HepG2 (cell line): ENCODE measurements around the gene NOP9. TPM values are rescaled to one million over a fixed set of nuclear protein-coding genes. Genes with fewer than 3 reads are reported as not detected.
A peak's percentile ranks its signal among the peaks of the same experiment; 100 is the strongest.

Experiments used
- ZNF24 ChIP-seq: fragments of 450-650 bp; IDR thresholded peaks from 2 replicates; pipeline ENCODE4 v1.6.1; 2017; ENCODE audit warnings: antibody characterized with exemption, mild to moderate bottlenecking
- ZNF264 ChIP-seq: sonication (generic); formaldehyde crosslinking; IDR thresholded peaks from 2 replicates; pipeline ENCODE4 v1.4.0; 2020; ENCODE audit warnings: missing genetic modification reagents
- polyA plus RNA-seq, 8 experiments: library from polyadenylated mRNA; depleted of rRNA in 3 of 8; stranded (reverse) in 7 of 8; unstranded in 1 of 8; fragments of >200 nt; fragmentation: Illumina TruSeq in 4 of 8; extraction: Trizol in 4 of 8; gene quantifications; 2 replicates each; pipeline versions ENCODE4 v1.2.1 to v1.2.3, GENCODE V29; 2011 to 2016; ENCODE audit warnings: low read depth in 4 of 8, missing spikeins in 1 of 8, mixed read lengths in 1 of 8; ENCODE audit not compliant: insufficient read depth in 1 of 8
- total RNA-seq, 5 experiments: library from RNA; depleted of rRNA; stranded (reverse); fragments of >200 nt; fragmentation: Illumina TruSeq; extraction: Trizol; gene quantifications; 2 replicates each; pipeline ENCODE4 v1.2.3, GENCODE V29; 2016; ENCODE audit warnings: low read depth in 1 of 5
- TF ChIP-seq, protein P1 (sequence below): sonication (generic); formaldehyde crosslinking; IDR thresholded peaks from 2 replicates; pipeline ENCODE4 v1.4.0; 2020; ENCODE audit warnings: missing genetic modification reagents, borderline replicate concordance
- TF ChIP-seq, protein P2 (sequence below), 2 experiments: sonication (generic) in 1 of 2; formaldehyde crosslinking in 1 of 2; IDR thresholded peaks; 2 replicates each; pipeline versions ENCODE4 v1.4.0 to v1.6.1; 2018 to 2020; ENCODE audit warnings: missing genetic modification reagents in 2 of 2, borderline replicate concordance in 1 of 2, low read depth in 1 of 2, mild to moderate bottlenecking in 1 of 2, missing biosample characterization in 1 of 2
- TF ChIP-seq, protein P3 (sequence below): sonication (generic); formaldehyde crosslinking; IDR thresholded peaks from 2 replicates; pipeline ENCODE4 v1.4.0; 2020; ENCODE audit warnings: missing genetic modification reagents, borderline replicate concordance
- TF ChIP-seq, protein P4 (sequence below): sonication (generic); formaldehyde crosslinking; IDR thresholded peaks from 2 replicates; pipeline ENCODE4 v1.5.0; 2020; ENCODE audit warnings: mild to moderate bottlenecking, missing genetic modification reagents, borderline replicate concordance
- TF ChIP-seq, protein P5 (sequence below): sonication (generic); formaldehyde crosslinking; IDR thresholded peaks from 2 replicates; pipeline ENCODE4 v1.8.1; 2023; ENCODE audit warnings: mild to moderate bottlenecking, missing genetic modification reagents
- TF ChIP-seq, protein P6 (sequence below): sonication (generic); formaldehyde crosslinking; IDR thresholded peaks from 2 replicates; pipeline ENCODE4 v1.4.0; 2020; ENCODE audit warnings: missing genetic modification reagents
- TF ChIP-seq, protein P7 (sequence below): sonication (generic); formaldehyde crosslinking; IDR thresholded peaks from 2 replicates; pipeline ENCODE4 v1.5.0; 2020; ENCODE audit warnings: mild to moderate bottlenecking, missing genetic modification reagents

The NOP9 gene
- total and polyA plus RNA-seq, 2 of the 13 experiments (the other 11 are each of a cell fraction or from before 2014, with no cell fraction given), result 24.5 to 61.6 TPM

DNA sequence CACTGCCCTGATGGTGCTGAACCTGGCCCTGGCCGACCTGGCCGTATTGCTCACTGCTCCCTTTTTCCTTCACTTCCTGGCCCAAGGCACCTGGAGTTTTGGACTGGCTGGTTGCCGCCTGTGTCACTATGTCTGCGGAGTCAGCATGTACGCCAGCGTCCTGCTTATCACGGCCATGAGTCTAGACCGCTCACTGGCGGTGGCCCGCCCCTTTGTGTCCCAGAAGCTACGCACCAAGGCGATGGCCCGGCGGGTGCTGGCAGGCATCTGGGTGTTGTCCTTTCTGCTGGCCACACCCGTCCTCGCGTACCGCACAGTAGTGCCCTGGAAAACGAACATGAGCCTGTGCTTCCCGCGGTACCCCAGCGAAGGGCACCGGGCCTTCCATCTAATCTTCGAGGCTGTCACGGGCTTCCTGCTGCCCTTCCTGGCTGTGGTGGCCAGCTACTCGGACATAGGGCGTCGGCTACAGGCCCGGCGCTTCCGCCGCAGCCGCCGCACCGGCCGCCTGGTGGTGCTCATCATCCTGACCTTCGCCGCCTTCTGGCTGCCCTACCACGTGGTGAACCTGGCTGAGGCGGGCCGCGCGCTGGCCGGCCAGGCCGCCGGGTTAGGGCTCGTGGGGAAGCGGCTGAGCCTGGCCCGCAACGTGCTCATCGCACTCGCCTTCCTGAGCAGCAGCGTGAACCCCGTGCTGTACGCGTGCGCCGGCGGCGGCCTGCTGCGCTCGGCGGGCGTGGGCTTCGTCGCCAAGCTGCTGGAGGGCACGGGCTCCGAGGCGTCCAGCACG is 16.4 kb downstream of the NOP9 start (continued):
- TF ChIP-seq, protein P1, sequence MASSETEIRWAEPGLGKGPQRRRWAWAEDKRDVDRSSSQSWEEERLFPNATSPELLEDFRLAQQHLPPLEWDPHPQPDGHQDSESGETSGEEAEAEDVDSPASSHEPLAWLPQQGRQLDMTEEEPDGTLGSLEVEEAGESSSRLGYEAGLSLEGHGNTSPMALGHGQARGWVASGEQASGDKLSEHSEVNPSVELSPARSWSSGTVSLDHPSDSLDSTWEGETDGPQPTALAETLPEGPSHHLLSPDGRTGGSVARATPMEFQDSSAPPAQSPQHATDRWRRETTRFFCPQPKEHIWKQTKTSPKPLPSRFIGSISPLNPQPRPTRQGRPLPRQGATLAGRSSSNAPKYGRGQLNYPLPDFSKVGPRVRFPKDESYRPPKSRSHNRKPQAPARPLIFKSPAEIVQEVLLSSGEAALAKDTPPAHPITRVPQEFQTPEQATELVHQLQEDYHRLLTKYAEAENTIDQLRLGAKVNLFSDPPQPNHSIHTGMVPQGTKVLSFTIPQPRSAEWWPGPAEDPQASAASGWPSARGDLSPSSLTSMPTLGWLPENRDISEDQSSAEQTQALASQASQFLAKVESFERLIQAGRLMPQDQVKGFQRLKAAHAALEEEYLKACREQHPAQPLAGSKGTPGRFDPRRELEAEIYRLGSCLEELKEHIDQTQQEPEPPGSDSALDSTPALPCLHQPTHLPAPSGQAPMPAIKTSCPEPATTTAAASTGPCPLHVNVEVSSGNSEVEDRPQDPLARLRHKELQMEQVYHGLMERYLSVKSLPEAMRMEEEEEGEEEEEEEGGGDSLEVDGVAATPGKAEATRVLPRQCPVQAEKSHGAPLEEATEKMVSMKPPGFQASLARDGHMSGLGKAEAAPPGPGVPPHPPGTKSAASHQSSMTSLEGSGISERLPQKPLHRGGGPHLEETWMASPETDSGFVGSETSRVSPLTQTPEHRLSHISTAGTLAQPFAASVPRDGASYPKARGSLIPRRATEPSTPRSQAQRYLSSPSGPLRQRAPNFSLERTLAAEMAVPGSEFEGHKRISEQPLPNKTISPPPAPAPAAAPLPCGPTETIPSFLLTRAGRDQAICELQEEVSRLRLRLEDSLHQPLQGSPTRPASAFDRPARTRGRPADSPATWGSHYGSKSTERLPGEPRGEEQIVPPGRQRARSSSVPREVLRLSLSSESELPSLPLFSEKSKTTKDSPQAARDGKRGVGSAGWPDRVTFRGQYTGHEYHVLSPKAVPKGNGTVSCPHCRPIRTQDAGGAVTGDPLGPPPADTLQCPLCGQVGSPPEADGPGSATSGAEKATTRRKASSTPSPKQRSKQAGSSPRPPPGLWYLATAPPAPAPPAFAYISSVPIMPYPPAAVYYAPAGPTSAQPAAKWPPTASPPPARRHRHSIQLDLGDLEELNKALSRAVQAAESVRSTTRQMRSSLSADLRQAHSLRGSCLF (CRISPR knock-in tag), result peak; percentile 97
- TF ChIP-seq ZNF24, result no peak
- TF ChIP-seq, protein P2, sequence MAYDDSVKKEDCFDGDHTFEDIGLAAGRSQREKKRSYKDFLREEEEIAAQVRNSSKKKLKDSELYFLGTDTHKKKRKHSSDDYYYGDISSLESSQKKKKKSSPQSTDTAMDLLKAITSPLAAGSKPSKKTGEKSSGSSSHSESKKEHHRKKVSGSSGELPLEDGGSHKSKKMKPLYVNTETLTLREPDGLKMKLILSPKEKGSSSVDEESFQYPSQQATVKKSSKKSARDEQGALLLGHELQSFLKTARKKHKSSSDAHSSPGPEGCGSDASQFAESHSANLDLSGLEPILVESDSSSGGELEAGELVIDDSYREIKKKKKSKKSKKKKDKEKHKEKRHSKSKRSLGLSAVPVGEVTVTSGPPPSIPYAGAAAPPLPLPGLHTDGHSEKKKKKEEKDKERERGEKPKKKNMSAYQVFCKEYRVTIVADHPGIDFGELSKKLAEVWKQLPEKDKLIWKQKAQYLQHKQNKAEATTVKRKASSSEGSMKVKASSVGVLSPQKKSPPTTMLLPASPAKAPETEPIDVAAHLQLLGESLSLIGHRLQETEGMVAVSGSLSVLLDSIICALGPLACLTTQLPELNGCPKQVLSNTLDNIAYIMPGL (CRISPR knock-in tag; IDR thresholded peaks at IDR 0.05; ENCODE audit: borderline replicate concordance in 1 of 2, low read depth in 1 of 2), result peak; percentile 92 to 95
- TF ChIP-seq ZNF264 (CRISPR knock-in tag), result peak; percentile 96
- TF ChIP-seq, protein P3, sequence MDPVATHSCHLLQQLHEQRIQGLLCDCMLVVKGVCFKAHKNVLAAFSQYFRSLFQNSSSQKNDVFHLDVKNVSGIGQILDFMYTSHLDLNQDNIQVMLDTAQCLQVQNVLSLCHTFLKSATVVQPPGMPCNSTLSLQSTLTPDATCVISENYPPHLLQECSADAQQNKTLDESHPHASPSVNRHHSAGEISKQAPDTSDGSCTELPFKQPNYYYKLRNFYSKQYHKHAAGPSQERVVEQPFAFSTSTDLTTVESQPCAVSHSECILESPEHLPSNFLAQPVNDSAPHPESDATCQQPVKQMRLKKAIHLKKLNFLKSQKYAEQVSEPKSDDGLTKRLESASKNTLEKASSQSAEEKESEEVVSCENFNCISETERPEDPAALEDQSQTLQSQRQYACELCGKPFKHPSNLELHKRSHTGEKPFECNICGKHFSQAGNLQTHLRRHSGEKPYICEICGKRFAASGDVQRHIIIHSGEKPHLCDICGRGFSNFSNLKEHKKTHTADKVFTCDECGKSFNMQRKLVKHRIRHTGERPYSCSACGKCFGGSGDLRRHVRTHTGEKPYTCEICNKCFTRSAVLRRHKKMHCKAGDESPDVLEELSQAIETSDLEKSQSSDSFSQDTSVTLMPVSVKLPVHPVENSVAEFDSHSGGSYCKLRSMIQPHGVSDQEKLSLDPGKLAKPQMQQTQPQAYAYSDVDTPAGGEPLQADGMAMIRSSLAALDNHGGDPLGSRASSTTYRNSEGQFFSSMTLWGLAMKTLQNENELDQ, result peak; percentile 41; the same call in 1 of the 2 replicates
- TF ChIP-seq, protein P4, sequence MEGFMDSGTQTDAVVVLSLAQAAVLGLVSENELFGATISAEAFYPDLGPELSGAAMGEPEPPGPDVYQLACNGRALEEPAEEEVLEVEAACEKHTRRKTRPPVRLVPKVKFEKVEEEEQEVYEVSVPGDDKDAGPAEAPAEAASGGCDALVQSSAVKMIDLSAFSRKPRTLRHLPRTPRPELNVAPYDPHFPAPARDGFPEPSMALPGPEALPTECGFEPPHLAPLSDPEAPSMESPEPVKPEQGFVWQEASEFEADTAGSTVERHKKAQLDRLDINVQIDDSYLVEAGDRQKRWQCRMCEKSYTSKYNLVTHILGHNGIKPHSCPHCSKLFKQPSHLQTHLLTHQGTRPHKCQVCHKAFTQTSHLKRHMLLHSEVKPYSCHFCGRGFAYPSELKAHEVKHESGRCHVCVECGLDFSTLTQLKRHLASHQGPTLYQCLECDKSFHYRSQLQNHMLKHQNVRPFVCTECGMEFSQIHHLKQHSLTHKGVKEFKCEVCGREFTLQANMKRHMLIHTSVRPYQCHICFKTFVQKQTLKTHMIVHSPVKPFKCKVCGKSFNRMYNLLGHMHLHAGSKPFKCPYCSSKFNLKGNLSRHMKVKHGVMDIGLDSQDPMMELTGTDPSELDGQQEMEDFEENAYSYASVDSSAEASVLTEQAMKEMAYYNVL, result peak; percentile 90
- TF ChIP-seq, protein P5, sequence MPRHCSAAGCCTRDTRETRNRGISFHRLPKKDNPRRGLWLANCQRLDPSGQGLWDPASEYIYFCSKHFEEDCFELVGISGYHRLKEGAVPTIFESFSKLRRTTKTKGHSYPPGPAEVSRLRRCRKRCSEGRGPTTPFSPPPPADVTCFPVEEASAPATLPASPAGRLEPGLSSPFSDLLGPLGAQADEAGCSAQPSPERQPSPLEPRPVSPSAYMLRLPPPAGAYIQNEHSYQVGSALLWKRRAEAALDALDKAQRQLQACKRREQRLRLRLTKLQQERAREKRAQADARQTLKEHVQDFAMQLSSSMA, result 0 out of 2 replicates have a peak, but pooled peaks have one; percentile 75
- TF ChIP-seq, protein P6, sequence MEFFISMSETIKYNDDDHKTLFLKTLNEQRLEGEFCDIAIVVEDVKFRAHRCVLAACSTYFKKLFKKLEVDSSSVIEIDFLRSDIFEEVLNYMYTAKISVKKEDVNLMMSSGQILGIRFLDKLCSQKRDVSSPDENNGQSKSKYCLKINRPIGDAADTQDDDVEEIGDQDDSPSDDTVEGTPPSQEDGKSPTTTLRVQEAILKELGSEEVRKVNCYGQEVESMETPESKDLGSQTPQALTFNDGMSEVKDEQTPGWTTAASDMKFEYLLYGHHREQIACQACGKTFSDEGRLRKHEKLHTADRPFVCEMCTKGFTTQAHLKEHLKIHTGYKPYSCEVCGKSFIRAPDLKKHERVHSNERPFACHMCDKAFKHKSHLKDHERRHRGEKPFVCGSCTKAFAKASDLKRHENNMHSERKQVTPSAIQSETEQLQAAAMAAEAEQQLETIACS (CRISPR knock-in tag), result peak; percentile 72
- TF ChIP-seq, protein P7, sequence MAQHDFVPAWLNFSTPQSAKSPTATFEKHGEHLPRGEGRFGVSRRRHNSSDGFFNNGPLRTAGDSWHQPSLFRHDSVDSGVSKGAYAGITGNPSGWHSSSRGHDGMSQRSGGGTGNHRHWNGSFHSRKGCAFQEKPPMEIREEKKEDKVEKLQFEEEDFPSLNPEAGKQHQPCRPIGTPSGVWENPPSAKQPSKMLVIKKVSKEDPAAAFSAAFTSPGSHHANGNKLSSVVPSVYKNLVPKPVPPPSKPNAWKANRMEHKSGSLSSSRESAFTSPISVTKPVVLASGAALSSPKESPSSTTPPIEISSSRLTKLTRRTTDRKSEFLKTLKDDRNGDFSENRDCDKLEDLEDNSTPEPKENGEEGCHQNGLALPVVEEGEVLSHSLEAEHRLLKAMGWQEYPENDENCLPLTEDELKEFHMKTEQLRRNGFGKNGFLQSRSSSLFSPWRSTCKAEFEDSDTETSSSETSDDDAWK (CRISPR knock-in tag), result no peak
